GM19099 (cell line): Measurements from ENCODE around the gene RPS6KA5.

Source experiments
- POLR2A ChIP-seq: IDR thresholded peaks from 3 replicates; pipeline ENCODE4 v1.6.1; 2011; ENCODE audit warnings: low read depth; ENCODE audit not compliant: insufficient read length; ENCODE audit errors: extremely low read depth

The RPS6KA5 gene

DNA sequence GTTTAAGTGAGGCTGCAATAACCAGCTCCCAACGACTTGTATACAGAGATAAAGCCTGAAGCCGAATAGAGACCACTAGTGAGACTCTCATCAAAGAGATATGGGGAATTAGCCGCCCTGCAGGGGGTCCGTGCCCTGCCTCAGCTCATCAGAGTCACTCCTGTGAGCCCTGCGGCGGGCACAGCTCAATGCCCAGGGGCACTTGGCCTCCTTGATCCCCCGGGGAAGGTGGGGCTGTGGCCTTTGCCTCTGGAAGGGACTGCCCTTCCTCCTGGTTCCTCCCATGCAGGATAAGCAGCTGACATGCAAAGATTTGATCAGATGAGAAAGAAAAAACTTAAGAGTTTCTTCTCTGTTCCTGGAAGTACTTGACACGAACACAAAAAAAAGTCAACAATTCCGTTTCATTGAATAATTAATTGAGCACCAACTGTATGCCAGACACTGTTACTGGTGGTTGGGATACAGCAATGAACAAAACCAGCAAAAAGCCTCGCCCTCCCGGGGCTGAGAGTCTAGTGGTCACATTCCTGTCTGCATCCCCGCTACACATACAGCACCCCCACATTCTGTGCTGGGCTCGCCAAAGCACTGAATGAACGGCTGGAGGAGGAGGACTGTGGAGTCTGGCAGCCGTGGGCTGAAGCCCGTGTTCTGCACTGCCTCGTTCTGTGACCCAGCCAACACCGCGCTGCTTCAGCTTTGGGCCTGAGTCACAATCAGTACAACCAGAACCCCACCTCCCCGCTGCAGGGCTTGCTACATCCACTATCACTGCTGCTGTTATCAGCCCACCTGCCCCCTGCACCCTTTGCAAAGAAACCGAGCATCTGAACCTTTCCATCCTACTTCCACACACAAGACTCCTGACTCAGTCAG is 254.5 kb downstream of the RPS6KA5 start:
- no peak for TF ChIP-seq POLR2A

DNA sequence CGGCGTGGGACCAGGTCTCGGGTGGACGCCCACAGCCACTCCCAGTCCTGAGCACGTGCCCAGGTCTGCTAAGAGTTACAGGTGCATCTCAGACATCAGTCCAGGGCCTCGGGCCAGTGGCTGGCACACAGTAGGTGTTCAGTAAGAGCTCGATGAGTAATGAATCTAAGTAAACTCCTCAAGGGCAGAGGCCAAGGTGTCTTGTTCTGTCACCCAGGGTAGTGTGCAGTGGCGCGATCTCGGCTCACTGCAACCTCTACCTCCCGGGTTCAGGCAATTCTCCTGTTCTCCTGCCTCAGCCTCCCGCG is 255.4 kb downstream of the RPS6KA5 start:
- TF ChIP-seq POLR2A, result no peak

DNA sequence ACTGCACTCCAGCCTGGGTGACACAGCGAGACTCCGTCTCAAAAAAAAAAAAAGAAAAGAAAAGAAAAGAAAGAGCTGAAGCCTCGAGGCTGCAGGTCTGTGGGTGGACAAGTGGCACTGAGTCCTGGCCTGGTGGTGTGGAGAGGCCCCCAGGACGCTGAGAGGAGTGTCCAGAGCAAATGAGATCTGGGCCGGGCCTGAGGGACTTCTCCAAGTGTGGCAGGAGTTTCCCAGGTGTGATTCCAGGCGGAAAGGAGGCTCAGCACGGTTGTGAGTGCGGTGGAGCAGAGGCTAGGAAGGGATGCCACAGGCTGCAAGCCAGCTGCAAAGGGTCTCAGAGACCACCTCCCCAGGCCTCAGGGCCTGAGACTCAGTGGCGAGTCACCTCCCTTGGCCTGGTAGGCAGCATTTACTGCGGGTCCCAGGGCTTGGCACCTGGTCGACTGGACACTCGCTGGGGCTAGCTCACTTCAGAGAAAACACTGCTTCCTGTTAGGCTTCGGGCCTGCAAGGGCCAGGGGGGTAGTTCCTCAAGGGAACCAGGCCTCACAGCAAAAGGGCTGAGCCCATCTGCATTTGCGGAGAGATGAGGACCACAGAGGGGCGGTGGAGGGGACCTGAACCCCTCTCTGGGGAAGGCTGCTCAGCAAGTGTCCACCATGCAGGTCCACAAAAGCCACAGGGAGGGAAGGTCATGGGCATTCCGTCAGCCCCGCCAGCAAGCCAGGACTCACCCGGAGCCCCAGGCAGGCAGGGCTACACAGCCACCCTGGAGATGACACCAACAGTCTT is 256.0 kb downstream of the RPS6KA5 start:
- TF ChIP-seq POLR2A, result no peak

DNA sequence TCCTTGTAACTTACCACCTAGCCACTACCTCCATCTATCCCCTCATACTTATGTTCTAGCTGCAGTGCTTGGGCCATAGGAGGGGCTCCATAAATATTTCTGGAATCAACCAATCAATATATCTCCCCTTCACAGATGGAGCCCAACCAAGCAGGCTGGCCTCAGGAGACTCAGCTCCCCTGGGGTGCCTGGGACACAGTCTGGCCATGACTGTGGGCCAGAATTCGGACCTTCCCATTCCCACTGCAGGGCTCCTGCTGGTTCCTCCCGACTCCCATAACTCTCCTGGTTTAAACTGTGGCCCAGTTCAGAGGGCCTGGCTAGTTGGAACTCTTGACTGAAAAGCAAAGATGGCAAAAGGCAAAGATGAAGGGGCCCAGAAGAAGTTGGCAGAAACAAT is 257.2 kb downstream of the RPS6KA5 start:
- TF ChIP-seq POLR2A, result no peak

DNA sequence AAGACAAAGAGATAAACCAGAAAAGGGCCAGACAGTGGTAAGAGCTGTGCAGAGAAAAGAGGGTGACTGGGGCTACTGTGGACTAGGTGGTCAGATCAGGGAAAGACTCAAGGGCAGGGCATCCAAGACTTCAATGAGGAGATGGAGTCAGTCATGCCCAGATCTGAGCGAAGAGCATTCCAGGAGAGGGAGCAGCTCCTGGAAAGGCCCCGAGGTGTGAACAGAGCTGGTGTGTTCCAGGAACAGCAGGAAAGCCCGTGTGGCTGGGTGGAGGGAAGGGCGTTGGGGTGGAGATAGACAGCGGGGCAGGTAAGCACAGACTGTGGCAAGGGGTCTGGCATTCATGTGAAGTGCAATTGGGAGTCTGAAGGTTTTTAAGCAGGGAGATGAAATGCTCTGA is 261.0 kb downstream of the RPS6KA5 start:
- no peak for TF ChIP-seq POLR2A

DNA sequence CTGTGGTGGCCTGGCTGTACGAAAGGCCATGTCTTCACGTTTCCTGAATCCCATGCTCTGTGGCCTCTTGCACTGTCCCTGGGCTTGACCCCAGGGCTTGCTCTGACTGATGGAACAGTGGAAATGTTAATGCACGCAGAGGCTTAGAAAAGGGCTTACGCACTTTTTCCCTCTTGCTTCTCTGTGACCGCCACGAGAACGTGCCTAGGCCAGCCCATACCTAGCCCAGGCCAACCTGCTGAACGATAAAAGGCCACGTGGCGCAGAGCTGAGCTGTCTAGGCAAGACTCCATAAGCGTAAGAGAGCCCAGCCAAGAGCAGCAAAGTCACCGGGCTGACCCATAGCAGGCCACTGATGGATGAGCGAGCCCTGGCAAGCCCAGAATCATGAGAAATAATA is 262.5 kb downstream of the RPS6KA5 start:
- no peak for TF ChIP-seq POLR2A
